HG03439 (cell line): ENCODE data around the gene ACTR8.

Source experiments
- ATAC-seq: cut with Tn5 transposase; IDR thresholded peaks from one replicate; pipeline ENCODE4 v1.9.1; 2021; ENCODE audit warnings: mild to moderate bottlenecking, moderate library complexity; ENCODE audit not compliant: unreplicated experiment

Gene ACTR8

GRCh38 chr3:53865732-53866499 lies 16.0 kb downstream of the ACTR8 start:
- no peak for ATAC-seq

- ATAC-seq, result no peak
Measured at GRCh38 chr3:53863145-53863544, 18.8 kb downstream of the ACTR8 start.

GRCh38 chr3:53862241-53862640 lies 19.7 kb downstream of the ACTR8 start:
- no peak for ATAC-seq

GRCh38 chr3:53860196-53860595 lies 21.8 kb downstream of the ACTR8 start:
- no peak for ATAC-seq

GRCh38 chr3:53859178-53859577 lies 22.8 kb downstream of the ACTR8 start:
- no peak for ATAC-seq

- no peak for ATAC-seq
Measured at GRCh38 chr3:53858096-53858741, 23.7 kb downstream of the ACTR8 start.

- no peak for ATAC-seq
Measured at GRCh38 chr3:53856964-53857363, 25.0 kb downstream of the ACTR8 start.

- ATAC-seq, result no peak
Measured at GRCh38 chr3:53850895-53851294, 31.1 kb downstream of the ACTR8 start.

GRCh38 chr3:53849916-53850315 lies 32.0 kb downstream of the ACTR8 start:
- no peak for ATAC-seq

- no peak for ATAC-seq
Measured at GRCh38 chr3:53846851-53847155, 35.1 kb downstream of the ACTR8 start.

GRCh38 chr3:53846134-53846850 lies 35.7 kb downstream of the ACTR8 start, which contains the start of the genes CHDH and IL17RB:
CHDH (minus strand) TSS chr3:53846419; CDS start chr3:53824008, 22,411 bp downstream.
IL17RB (plus strand) TSS chr3:53846568; CDS start chr3:53846589, 21 bp downstream.
- peak; percentile 41 for ATAC-seq

- peak; percentile 20 for ATAC-seq
Measured at GRCh38 chr3:53845881-53846133, 36.1 kb downstream of the ACTR8 start.

- ATAC-seq, result peak; percentile 22
Measured at GRCh38 chr3:53845103-53845880, 36.7 kb downstream of the ACTR8 start.

GRCh38 chr3:53844262-53845102 lies 37.5 kb downstream of the ACTR8 start:
- no peak for ATAC-seq

- no peak for ATAC-seq
Measured at GRCh38 chr3:53843195-53844177, 38.5 kb downstream of the ACTR8 start.

GRCh38 chr3:53842436-53843194 lies 39.3 kb downstream of the ACTR8 start:
- no peak for ATAC-seq

- ATAC-seq, result no peak
Measured at GRCh38 chr3:53841296-53841695, 40.7 kb downstream of the ACTR8 start.

- ATAC-seq, result no peak
Measured at GRCh38 chr3:53837331-53837730, 44.6 kb downstream of the ACTR8 start.
